Measurements from ENCODE around the gene QPCT.
"Not testable (repeated sequence)": the region's sequence is repeated elsewhere in the genome, so short reads cannot be mapped to it uniquely, and the experiment has no call there.

The QPCT gene

DNA sequence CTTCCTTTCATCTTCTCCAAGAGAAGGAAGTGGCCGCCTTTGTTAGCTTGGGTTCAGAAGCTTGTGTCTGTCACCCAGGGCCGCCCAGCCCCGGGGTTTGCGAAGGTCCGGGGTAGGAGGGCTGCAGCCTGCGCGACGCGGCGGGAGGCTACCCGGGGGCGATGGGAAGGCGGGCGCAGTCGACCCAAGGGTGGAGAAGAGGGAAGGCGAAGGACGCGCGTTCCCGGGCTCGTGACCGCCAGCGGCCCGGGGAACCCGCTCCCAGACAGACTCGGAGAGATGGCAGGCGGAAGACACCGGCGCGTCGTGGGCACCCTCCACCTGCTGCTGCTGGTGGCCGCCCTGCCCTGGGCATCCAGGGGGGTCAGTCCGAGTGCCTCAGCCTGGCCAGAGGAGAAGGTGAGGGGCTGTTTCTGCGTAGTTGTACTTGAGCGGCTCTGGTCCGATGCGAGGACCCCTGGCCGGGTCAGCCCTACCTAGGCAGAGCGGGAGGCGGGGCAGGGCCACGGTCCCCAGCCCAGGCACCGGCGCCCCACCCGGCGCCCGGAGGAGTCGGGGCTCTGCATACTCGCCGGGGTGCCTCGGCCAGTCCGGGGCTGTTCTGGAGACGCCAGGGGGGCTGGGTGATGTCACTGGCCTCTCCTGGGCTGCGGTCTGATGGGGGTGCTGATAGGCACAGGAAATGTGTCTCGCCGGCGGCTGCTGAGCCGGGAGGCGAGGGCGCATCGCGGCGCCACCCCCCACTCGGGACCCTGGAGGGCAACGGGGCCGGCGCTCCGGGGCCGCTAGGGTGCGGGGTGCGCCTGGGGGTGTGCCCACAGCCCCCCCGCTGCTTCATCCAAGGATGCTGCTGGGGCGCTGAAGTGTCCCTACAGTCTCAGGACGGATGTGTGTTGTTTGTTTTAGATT lies at the start of gene QPCT:
TSS of gene QPCT (plus strand) at position 178 of the 909 bp plus-strand sequence. CDS start at position 280, 102 bp downstream.
- DNase-seq = no peak

DNA sequence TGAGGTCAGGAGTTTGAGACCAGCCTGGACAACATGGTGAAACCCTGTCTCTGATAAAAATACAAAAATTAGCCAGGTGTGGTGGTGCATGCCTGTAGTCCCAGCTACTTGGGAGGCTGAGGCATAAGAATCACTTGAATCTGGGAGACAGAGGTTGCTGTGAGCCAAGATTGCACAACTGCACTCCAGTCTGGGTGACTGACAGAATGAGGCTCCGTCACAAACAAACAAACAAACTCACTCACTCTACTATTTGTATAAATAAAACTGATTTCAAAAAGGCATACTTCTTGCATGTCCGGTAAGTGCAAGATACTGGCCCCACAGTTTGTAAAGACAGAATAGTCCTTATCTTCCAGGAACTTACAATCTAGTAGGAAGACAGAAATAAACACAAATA lies 49.6 kb upstream of the QPCT start:
- DNase-seq = not testable (repeated sequence)

DNA sequence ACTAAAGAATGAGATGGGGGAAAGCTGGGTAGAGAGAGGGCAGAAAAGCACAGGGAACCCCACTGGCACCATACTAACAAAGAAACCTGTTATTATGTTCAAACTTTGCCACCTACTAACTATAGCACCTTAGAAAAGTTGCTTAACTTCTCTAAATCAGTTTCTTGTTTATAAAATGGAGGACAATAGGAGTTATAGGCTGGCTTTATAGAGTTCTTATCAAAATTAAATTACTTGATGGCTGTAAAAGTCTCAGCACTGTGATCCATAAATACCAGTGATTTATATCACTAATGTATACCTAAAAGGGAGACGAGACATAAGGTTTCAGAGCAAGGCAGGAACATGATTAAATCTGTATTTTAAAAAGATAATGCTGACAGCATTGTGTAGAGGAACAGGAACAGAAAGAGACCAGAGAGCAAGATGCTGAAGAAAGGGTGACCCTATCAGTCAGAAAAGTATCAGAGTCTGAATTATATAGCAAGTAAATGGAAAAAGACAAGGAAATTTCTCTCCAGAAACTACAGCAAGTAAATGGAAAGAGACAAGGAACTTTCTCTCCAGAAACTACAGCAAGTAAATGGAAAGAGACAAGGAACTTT lies 48.9 kb upstream of the QPCT start:
- no peak for DNase-seq

DNA sequence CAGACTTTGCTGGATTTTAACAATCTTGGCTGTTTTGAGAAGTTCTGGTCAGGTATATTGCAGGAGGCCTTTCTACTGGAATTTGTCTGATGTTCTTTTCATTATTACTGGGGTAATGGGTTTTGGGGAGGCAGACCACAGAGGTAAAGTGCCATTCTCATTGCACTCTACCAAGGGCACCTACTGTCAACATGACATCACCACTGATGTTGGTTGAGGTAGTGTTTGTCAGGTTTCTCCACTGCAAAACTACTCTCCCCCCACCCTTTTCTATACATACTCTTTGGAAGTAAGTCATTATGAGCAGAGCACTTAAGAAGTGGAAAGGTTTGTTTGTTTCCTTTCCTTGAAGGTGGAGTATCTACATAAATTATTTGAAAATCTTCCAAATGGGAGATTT lies 46.8 kb upstream of the QPCT start:
- DNase-seq = no peak

DNA sequence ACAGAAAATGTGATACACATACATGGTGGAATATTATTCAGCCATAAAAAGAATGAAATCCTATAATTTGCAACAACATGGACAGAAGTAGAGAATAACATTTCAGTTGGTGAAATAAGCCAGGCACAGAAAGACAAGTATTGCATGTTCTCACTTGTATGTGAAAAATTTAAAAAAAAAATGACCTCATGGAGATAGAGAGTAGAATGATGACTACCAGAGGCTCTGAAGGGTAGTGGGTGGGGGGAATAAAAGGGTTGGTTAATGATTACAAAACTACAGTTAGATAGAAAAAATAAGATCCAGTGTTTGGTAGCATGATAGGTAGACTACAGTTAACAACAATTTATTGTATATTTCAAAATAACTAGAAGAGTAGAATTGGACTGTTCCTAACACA lies 44.3 kb upstream of the QPCT start:
- no peak for DNase-seq

DNA sequence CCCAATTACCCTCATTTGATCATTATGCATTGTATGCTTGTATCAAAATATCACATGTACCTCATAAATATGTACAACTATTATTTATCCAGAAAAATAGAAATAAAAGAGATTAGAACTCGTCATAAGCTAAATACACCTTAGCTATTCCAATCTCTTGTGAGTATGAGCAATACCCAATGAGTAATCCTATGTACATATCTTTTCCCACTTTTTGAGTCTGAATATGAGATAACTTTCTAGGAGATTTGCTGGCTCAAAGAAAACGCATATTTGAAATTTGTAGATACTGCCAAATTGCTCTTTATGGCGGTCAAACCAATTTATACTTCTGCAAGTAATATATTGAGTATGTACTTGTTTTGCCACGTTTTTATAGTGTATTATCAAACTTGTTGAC lies 43.9 kb upstream of the QPCT start:
- DNase-seq = no peak

DNA sequence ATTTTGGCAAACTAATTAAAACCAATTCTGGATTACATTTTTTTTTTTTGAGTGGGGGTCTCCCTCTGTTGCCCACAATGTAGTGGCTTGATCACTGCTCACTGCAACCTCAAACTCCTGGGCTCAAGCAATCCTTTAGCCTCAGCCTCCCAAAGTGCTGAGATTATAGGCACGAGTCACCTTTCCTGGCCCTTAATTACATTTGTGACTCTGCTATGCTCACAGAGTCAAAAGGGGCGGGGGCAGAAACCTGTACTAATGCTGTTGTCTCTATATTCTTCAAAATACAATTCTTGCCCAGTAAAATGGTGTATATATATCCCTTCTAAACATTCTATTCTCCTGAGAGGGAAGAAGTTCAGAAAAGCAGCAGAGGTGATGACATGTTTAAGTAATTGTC lies 43.0 kb upstream of the QPCT start:
- DNase-seq = no peak

DNA sequence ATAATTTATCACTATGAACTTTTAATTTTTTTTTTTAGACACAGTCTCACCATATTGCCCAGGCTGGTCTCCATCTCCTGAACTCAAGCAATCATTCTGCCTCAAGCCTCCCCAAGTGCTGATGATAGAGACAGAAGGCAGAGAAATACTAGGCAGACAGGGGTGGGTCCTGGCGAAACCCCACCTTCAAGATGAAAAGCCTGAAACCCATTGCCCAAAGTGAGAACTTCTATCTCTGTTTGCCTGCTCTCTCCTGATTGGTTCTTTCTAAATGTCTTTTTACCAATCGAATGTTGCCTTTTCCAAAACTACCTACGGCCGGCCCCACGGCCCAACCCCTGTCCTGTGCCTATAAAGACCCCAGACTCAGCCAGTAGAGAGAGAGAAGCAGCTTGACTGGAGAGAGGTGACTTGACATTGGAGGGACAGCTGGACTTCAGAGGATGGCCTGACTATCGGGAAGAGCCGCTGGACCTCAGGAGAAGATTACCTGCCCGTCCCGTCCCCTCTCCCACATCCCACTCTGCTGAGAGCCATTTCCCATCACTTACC lies 41.7 kb upstream of the QPCT start:
- no peak for DNase-seq

DNA sequence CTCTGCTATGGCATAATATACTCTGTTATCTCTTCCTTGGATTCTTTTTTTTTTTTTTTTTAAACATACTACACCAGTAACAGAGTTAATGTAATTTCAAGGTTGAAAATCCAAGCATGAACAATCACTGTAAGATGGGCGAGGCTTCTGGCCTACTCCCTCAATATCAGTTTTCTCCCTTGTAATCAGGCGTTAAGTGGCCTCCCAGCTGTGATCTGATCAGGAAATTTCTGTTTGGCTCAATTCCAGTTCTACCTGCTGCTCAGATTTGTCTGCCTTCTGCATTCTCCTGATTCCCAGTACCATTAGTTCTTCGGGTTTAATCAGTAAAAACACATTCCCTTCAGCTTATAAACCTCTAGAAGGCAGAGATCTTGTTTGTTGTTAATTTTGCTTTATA lies 38.4 kb upstream of the QPCT start:
- DNase-seq = peak; percentile 50

DNA sequence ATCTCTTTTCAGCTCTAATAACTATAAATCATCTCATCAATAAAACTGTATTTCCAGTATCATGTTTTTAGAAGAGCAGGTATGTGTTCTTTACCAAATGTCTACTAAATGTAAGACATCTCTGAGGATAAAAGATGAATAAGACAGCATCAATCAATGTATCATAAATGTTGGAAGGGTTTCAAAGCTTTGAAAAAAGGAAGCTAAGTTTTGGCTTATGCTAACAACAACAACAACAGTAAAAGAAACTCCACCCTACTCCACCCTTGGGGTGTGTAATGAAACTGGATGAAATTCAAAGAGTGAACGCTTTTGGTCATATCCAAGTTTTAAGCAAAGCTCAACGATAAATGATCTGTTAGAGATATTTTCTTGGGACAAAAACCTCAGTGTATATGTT lies 36.9 kb upstream of the QPCT start:
- DNase-seq = no peak

DNA sequence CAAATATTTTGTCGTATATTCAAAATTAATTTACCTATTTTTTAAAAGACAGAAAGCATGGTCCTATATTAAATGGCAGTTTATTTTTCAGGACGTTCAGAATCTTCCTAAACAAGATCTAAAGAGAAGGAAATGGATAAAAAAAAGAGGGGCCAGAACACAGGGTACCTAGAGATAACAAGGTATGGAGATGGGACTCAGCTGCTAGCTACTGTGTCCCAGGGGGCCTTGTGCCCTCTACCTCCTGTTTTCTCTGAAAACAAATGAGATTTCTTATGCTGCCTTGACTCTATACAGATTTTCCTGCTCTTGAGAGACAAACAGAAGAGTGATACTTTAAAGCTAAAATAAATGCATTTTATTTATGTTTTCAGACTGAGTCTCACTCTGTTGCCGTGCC lies 29.1 kb upstream of the QPCT start:
- no peak for DNase-seq

DNA sequence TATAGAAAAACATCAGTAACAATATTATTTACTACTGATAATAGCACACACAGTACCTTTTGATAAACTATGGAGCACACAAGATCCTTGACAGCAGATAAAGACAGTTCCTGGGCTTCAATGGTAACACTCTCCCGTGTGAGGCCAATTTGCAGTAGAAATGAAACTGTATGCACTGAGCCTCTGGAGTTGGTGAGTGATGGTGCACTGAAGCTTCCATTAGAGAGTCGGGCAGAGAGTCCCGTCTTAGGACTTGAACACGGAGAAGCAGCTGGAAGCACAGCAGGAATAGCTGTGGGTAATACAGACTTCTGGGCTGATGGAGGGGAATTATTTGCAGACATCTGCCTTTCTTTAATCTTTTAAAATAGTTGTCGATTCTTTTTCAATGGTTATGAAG lies 28.2 kb upstream of the QPCT start:
- DNase-seq = no peak

DNA sequence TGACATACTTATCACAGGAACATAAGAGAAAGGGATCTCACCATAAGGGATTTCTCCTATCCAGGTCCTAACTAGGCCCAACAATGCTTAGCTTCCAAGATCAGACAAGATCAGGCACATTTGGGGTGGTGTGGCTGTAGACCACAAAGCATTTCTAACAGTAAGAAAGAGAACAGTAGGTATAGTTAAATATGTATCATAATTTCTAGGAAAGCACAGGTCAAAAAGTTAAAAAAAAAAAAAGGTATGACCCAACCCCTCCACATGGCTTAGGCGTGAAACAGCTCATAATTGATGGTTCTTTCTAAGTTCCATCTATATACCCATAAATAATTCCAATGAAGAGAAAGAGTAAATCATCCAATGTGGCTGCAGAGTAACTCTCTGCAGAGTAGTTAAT lies 26.7 kb upstream of the QPCT start:
- DNase-seq = no peak

DNA sequence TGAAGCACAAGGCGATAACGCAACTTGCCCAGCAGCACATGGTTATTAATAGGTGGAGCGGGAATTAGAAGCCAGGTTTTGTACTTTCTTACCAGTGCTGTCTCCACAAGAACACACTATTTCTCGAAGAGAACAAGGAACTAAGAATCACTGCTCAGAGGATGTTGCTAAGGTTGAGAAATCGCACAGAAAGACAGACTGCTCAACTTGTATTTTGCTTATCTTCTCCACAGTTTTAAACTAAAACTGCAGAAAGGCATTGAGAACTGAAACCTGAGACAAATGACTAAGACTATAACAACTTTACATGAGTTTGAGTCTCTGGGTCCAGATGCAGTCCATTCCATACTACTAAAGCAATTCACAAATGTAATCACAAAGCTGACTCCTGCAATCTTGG lies 26.0 kb upstream of the QPCT start:
- no peak for DNase-seq

DNA sequence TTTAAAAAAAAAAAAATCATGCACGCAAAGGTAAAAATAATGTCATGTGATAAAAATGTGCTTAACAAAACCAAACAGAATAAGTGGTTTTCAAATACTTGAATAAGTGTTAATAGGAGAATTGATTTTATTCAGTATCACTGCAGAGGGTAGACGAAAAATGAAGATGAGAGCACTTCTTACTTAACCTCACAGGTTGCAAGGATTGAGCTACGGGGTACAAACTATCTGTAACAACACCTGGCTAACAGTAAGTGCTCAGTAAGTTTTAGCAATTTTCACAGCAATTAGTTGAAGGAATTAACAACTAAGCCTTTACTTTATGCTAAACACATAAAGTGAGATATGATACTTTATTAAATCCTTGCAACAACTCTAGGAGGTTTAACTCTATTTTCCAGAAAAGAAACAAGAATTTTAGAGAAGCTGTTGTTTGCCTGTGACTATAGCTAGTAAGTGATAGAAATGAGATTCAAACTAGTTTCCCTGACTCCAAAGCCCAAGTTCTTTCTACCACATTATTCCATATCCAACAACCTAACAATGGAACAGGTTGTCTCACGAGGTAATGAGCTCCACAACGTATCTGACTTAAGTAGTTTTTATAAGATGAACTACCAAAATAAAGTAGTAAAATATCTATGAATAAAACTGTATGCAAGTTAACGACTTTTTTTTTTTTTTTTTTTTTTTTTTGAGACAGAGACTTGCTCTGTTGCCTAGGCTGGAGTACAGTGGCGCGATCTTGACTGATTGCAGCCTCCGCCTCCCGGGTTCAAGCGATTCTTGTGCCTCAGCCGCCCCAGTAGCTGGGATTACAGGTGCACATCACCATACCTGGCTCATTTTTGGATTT lies 24.4 kb upstream of the QPCT start:
- no peak for DNase-seq

DNA sequence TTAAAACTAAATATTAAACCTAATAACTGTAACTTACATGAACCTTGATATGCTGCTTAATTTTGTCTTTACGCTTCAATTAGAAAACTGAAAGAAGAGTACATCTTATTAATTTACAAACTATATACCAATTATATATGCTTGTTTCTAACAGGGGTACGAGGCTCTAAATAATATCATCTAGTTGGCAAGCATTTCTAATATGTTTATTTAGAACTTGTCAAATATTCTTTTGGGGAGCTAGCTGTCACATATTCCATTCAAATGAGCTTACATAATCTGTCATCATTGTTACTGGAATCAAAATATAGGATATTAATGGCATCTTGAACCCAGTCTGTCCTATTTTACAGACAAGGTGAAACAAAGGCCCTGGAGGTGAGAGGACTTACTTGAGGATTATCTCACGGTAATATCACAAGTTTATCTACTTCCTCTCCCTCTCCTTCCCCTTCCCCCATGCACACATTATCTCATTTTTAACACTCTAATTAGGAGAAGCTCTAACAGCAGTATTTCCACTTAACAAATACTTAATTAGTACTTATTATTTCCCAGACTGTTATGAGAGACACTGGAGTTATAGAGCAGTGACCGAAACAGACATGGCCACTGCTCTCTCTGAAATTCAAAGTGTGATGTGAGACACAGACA lies 23.3 kb upstream of the QPCT start:
- DNase-seq = no peak

DNA sequence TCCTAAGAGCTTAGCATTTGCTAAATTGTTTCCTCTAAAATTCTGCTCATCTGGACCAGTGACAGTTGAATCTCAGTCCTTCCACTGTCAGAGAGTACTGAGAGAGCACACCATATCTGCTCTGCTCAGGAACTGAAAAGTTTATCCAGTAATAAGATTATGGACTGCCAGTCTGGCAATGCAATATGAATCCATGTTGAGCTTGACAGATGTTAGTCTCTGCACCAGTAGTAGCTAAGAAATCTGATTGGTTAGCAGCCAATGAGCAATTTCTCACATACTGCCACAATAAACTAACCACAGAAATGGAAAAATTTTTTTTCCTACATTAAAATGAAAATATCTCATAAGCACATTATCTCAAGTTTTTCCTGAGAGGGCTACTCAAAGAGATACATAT lies 22.1 kb upstream of the QPCT start:
- DNase-seq = peak; percentile 70

DNA sequence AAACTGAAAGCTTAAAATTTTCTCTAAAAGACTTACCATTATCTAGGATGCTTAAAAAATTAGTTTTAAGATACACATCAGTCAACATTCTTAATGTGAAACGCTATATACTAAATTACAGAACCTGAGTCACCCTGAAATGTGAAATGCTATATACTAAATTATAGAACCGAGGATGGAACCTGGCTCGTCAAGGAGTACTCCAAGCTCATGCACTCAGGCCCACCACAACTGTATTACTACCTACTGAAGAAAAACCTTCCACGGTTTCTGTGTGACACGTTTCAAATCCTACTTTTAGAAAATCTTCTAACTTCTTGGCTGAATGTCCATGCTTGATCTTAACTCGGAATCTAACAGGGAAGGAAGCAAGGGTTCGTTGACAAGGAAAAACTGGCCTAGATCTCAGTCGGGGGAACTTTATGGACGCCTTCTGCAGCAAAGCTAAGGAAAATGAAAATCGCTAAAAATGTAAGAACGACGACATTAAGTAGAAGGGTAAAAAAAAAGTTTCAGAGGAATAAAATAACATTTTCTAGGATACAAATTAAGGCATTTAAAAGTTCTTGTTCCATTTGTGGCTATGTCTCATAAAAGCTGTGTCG lies 21.2 kb upstream of the QPCT start:
- DNase-seq = no peak

DNA sequence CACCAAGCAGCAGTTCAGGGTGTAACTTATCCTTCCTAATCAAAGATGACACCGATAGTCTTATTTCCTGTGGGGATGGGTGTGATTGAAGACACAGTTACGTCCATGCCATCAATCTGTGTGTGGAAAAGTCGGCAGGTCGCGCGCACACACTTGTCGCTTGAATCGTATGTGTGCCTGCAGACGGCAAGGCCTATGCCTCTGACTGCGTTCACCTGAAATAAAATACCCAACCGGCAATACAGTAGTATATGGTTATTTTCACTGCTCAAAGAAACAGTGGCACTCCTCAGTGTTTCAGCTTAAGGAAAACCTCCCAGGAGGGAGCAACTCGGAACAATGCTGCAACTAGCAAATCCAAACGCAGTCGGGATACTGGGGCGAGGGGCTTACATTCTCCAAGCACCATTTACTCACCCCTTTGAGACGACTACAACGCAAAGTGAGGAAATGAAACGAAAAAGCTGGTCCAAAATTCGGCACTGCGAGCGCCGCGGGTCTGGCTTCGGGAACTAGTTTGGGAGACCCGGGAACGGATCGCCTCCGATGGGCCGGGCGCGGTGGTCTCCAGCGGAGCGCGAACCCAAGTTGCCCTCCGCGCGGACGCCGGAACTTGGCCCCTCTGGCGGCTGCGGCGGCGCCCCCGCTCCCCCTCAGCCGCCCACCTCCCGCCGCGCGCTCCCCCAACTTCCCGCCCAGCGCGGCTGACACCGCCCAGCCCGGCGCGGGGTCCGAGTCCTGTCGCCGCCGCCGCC lies 20.5 kb upstream of the QPCT start:
- DNase-seq = peak; percentile 32

DNA sequence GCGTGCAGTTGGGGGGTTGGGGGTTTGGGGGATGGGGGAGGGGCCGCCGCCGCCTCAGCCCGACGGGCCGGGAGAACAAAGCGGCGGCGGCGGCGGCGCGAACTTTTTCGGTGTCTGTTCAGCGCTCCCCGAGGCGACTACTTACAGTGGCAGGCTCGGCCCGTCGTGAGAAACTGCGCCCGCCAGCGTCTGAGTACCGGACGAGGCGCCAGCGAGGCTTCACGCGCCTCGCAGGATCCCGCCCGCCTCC lies 20.0 kb upstream of the QPCT start:
- DNase-seq = no peak

DNA sequence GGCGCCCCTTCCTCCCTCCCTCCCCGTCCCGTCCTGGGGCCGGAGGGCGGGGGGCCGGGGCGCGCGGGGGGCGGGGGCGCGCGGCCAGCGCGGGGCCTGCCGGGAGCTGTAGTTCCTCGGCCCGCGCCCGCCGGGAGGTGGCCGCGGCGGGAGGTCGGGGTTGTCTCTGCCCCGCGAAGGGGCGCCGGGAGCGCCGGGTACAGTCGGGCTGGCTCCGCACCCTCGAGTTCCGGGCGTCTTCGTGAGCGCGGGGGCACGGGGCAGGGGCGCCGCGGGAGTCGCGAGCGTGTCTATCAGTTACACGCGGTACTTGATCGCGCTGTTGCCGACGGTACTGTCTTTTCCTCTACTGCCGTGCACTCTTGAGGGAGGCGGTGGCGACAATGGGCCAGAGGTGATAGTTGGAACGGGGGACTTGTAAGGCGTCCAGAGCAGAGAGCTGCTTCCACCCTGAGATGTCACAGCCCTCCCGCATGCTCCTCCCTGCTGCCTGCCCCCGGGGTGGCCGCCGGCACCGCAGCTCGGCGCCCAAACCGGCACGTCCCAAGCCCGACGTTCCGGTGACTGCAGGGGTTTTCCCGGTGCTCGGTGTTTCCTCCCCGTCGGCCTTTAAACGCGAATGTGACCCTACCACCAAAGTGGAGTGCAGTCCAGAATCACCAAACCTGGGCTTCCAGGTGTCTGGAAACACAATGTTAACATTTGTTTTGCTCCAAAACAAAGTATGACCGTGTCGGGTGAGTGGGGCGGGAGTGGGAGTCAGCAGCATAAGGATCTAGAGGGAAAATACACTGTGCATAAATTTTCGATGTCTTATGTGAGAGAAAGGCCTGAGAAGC lies 19.4 kb upstream of the QPCT start, which contains the start of gene PRKD3:
TSS of gene PRKD3 (minus strand) at position 48 of the 839 bp plus-strand sequence. CDS start 8,309 bp downstream, outside the sequence.
- peak; percentile 43 for DNase-seq
